HG02571 (cell line): ENCODE measurements around the gene RBMS3.

Experiments
- ATAC-seq: cut with Tn5 transposase; IDR thresholded peaks from one replicate; pipeline ENCODE4 v1.9.1; 2021; ENCODE audit warnings: mild to moderate bottlenecking, moderate library complexity; ENCODE audit not compliant: unreplicated experiment

RBMS3 gene

DNA sequence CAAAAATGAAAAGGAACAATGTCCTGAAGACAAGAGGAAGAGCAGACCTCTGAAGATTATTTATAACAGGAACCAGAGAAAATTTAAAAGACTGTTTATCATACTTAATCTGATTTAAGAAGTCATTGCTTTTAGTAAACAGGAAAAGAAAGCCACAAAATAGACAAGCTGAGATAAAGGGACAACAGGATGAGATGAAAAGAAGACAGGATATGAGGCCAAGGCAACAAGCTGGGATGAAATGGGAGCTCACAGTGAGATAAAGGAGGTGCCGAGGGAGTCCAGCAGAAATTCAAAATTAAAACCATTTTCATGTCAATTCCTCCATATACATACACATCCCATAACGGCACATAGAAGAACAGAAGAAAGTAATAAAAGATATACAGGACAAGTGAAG lies 277.0 kb downstream of the RBMS3 start:
- ATAC-seq: no peak

GRCh38 chr3:29559741-29560465 lies 279.0 kb downstream of the RBMS3 start:
- no peak for ATAC-seq

DNA sequence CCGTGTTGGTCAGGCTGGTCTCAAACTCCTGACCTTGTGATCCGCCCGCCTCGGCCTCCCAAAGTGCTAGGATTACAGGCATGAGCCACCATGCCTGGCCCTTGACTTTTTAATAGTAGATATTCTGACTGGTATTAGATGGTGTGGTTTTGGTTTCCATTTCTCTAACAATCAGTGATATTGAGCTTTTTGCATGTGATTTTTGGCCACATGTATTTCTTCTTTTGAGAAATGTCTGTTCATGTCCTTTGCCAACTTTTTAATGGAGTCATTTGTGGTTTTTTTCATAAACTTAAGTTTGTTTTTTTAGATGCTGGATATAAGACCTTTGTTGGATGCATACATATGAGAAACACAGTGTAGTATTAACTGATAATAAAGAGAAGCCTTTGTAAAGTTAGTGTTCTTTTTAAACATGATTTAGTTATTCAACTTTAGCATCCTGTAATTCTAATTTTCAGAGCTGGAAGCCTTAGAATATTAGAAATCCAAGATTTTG lies 280.8 kb downstream of the RBMS3 start:
- ATAC-seq: no peak

- ATAC-seq: no peak
These were observed 284.4 kb downstream of the RBMS3 start for GRCh38 chr3:29565236-29565635.

DNA sequence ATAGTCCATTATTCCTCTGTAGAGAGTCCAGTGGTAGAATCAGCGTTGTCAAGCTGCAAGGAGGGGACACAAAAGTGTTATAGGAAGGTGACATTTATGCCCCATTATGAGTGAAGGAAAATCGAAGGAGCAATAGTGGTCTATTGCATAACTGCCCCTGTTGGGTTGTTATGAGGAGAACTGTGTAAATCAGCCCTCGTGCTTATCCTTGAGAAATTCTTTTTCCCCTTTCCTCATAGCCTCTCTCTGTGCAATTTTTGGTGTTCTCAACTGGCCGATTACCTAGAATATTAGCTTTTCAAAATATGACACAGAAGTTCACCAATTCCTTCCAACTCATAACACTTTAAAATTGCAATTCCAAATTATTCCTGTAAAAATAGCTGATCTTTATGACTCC lies 286.6 kb downstream of the RBMS3 start:
- no peak for ATAC-seq

GRCh38 chr3:29568355-29568754 lies 287.5 kb downstream of the RBMS3 start:
- no peak for ATAC-seq

- ATAC-seq: no peak
These were observed 295.3 kb downstream of the RBMS3 start for GRCh38 chr3:29576181-29576580.

GRCh38 chr3:29576675-29577074 lies 295.8 kb downstream of the RBMS3 start:
- no peak for ATAC-seq

- no peak for ATAC-seq
These were observed 296.4 kb downstream of the RBMS3 start for GRCh38 chr3:29577250-29577649.

DNA sequence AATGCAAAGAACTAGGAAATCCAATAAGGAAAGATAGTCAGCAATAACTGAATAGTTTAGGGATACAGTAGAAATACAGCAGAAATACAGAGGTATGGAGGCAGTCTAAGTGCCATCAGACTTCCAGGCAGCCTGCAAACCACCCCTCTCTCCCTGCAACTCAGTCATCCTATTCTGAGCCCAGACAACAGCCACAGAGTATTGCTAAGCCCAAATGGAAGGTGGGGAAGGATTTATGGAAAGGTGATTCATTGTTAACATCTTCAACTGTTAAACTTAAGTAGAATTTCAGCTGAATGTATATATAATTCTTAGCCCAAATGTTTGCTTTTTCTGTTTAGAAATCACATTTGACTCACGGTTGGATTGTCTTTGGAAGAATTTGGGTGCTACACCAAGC lies 300.4 kb downstream of the RBMS3 start:
- no peak for ATAC-seq

DNA sequence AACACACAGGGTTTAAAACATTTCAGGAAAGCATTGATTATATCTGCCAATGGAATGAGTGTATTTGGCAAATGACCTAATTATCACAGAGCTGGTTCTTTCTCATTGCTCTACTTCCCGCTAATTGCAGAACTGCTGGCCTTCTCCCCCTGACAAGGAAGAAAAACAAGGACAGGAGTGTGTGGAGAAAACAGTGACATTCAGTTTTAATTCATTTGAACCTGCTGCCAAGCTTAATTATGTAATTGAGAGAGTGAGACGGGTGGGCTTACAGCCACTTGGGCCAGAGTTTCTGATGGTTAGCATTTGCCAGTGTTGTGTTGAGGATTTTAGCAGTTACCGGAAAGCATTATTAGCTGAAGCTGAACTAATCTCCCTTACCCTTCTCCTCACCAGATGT lies 301.4 kb downstream of the RBMS3 start:
- ATAC-seq: no peak

DNA sequence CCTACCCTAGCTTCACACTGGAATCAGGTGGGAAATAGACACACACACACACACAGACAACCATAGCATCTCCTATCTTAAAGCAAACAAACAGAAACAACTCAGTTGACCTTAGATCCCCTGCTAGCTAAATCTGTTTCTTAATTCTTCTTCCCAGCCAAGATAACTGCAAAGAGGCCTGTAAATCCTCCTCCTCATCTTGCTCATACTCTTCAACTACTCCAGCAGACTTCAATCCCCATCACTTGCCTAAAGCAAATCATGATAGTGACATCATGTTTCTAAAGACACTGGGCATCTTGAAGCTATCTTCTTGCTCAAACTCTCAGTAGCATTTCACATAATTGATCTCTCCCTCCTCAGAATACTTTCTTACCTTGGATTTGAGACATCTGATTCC lies 303.0 kb downstream of the RBMS3 start:
- no peak for ATAC-seq

- ATAC-seq: no peak
These were observed 304.5 kb downstream of the RBMS3 start for GRCh38 chr3:29585368-29585767.

DNA sequence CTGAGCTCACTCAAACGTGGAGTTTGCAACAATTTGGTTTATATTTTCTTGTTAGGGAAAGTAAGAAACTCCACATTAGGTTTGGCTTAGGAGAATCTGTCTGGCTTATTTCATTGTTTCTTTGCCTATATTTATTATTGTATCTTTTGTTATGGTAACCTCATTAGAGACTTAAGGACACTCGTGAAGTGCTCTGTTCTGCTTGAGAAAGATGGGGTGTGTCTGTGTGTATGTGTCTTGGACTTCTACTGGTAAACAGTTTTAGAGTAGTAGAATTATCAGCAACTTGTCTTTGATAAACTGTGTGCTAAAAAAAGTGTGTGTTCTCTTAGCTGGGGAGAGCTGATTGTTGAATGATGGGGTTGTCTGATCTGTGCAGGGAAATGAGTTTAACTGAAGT lies 306.5 kb downstream of the RBMS3 start:
- ATAC-seq: no peak

DNA sequence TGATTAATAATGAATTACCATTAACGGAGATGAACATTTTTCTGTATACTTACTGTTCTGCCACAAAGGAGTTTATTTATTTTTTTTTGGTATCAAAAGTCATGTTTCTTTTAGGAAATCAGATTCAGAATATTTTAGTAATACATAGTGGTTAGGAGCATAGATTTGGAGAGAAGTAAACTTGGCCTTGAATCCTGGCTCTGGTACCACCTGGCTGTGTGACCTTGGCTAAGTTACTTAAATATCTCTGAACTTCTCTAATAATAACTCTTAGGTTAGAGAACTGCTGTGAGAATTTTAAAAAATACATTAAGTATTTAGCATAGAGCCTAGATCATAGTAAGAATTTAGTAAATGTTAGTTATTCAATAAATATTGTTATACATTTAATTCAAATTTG lies 309.1 kb downstream of the RBMS3 start:
- no peak for ATAC-seq

DNA sequence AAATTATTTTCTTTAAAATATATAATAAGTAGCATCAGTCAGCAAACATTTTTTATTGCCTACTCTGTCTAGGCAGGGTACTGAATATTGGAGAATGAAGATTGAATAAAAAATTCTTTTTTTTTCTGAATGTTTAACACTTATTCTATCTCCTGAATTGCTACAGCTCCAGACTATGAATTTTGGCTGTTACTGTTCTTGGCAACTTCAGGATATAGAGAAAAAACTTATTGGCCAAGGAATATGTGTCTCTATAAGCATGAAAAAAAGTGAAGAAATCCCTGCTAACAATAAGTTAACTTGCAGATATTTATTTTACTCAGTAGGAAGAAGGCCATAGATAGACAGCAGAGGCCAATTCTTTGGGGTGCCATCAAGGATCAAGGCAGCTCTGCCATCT lies 309.6 kb downstream of the RBMS3 start:
- ATAC-seq: no peak

DNA sequence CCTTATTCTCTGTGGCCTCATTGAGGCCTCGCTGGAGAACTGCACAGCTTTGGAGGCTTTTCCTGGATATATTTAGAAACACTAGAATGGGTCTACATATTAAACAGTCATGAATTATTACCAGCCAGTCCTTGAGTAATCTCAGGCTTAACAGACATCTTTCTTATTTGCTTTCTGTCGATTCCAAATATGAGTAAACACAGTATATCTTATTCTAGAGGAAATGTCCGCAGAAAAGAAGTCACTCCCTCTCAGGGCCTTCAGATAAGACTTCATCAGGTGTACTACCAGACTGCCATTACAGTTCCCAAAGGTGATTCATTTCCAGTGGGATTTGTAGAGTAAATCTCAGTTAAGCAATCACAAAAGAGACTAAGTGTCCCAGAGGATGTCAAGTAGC lies 310.7 kb downstream of the RBMS3 start:
- no peak for ATAC-seq

GRCh38 chr3:29593802-29594201 lies 312.9 kb downstream of the RBMS3 start:
- no peak for ATAC-seq

- no peak for ATAC-seq
These were observed 313.4 kb downstream of the RBMS3 start for GRCh38 chr3:29594261-29594660.

- no peak for ATAC-seq
These were observed 316.6 kb downstream of the RBMS3 start for GRCh38 chr3:29597376-29598008.

GRCh38 chr3:29601861-29602585 lies 321.2 kb downstream of the RBMS3 start:
- no peak for ATAC-seq

DNA sequence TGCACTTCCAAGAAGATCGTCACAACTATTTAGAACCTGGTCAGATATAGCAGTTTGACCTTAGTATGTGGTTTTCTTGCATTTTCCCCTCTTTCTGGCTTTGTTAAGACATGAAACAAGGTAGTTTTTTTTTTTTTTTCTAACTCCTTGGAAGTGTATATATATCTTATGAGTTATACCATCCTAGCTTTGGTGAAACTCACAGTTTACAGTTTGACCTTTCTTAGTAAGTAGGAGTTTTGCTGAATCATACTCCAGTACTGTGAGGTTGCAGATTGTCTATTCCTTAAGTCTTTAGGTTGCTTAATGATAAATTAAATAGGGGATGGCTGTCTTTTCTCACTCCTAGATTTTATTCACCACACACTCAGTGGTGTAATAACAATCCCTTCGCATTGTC lies 325.0 kb downstream of the RBMS3 start:
- ATAC-seq: no peak
